Globus pallidus (tissue), 1 donor: ENCODE data around the gene TRAF3IP3.

ENCODE experiments used
- DNase-seq: peaks from one replicate; pipeline ENCODE4 v3.0.0-alpha.2; 2015; ENCODE audit warnings: low spot score

The TRAF3IP3 gene, protein sequence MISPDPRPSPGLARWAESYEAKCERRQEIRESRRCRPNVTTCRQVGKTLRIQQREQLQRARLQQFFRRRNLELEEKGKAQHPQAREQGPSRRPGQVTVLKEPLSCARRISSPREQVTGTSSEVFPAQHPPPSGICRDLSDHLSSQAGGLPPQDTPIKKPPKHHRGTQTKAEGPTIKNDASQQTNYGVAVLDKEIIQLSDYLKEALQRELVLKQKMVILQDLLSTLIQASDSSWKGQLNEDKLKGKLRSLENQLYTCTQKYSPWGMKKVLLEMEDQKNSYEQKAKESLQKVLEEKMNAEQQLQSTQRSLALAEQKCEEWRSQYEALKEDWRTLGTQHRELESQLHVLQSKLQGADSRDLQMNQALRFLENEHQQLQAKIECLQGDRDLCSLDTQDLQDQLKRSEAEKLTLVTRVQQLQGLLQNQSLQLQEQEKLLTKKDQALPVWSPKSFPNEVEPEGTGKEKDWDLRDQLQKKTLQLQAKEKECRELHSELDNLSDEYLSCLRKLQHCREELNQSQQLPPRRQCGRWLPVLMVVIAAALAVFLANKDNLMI

GRCh38 chr1:209755926-209756614 lies at the start of gene TRAF3IP3:
Gene TRAF3IP3 (plus strand): TSS chr1:209756053. CDS start chr1:209760040, 3,987 bp downstream.
- DNase-seq = peak; percentile 62

DNA sequence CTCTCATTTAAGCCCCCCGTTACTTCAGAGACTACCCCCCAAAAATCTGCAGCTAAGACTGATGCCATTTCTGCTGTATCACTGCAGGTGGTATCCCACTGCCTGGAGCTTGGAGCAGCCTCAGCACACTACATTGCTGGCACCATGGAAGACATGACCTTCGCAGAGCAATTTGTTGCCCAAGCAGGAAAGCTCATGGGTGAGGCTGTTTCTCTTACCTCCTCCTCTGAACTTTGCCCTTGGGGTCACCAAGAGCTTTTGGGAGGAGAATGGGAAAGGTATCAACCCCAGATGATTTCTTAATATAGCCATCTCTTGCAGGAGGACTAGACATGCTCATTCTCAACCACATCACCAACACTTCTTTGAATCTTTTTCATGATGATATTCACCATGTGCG lies 49.2 kb upstream of the TRAF3IP3 start:
- DNase-seq = no peak

DNA sequence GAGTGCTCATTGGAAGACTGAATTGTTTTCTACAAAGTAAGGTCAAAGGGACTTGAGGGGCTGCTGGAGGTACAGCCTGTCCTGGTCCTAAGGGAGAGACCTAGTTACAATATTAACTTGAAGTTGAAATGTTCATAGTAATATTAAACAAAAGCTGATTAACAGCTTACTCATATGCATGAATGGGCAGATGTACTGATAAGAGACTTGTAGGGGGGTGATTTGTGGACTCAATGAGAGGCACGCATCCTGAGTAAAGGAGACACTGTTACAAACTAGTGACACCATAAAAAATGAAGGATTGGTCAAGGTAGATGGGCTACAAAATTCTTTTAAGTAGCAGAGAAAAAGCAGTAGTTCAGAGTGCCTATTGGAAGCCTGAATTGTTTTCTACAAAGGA lies 48.5 kb upstream of the TRAF3IP3 start:
- no peak for DNase-seq

GRCh38 chr1:209708297-209708696 lies 47.6 kb upstream of the TRAF3IP3 start:
- peak; percentile 80 for DNase-seq

DNA sequence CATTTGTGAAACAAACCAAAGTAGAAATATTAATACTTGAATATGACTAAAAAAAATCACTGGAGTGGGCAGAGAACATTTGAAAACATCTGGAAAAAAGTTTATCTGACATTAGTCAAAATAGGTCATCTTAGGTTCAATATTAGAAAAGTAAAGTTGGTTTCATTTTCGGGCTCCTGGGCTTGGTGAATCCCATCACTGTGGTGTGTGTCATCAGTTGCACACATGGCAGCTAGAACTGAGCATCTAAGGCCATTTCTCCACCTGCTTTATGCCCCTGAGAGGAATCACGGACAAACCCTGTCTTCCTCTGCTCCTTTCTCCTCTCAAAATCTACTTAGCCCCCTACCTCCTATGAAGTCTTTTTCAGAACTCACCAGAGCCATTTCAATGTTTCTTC lies 45.8 kb upstream of the TRAF3IP3 start:
- no peak for DNase-seq

GRCh38 chr1:209710847-209711246 lies 45.0 kb upstream of the TRAF3IP3 start:
- no peak for DNase-seq

DNA sequence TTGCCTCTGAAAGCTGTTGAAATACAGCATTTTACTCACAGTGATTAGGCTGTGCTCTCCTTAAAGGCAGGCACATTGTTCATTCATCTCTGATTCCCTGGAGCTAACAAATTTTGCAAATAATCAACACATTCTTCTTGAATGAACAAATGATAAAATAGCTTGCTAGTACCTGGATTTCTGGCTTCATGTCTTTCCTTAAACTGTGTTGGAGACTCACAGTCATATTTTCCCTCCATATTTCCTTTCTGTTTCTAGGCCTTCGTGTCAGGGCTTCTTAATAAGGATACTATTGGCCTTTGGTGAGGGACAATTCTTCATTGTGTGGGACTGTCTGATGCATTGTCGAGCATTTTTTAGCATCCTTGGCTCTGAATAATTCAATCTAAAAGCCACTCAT lies 41.5 kb upstream of the TRAF3IP3 start:
- peak; percentile 81 for DNase-seq

- DNase-seq = no peak
These were observed 40.5 kb upstream of the TRAF3IP3 start for GRCh38 chr1:209715314-209715713.

- no peak for DNase-seq
These were observed 38.0 kb upstream of the TRAF3IP3 start for GRCh38 chr1:209717818-209718217.

DNA sequence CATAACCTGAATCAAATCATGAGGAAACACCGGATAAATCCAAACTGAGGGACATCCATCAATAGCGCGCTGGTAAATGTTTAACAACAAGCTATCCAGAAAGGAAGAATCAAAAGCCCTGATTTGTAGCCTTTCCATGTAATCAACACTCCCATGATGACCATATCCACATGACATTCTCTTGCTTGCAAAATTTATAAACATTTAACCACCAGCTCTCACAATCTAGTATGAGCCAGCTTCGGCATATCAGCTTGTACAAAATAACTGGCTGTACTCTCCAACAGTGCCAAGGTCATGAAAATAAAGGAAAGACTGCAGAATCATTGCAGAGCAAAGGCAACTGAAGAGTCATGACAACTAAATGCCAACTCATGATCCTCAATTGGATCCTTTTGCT lies 35.5 kb upstream of the TRAF3IP3 start:
- DNase-seq = no peak

DNA sequence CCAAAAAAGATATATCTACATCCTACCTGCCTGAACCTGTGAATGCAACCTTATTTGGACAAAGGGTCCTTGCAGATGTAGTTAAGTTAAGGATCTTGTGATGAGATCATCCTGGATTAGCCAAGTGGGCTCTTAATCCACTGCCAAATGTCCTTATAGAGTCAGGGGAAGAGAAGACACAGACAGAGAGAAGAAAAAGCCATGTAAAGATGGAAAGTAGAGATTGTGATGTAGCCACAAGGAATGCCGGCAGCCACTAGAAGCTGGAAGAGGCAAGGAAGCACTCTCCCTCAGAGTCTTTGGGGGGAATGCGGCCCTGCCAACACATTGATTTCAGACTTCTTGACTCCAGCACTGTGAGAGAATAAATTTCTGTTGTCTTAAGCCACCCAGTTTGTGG lies 35.0 kb upstream of the TRAF3IP3 start:
- DNase-seq = no peak

GRCh38 chr1:209721323-209721722 lies 34.5 kb upstream of the TRAF3IP3 start:
- no peak for DNase-seq

DNA sequence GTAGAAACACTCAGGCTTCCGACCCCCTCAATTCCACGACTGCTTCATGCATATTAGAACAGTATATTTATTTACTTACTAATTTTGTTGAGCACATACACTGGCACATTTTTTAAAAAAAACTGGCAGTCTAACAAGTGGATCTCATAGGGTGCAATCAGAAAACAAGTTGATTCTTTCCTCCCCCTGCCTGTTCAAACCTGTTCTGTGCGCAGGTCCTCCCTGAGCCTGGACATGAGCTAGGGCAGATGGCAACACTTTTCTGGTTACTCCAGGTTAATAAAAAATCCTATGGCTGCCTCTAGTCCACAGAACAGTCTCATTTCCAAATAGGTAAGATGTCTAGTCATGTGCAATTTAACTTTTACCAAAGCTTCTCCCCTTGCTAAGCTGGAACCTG lies 32.6 kb upstream of the TRAF3IP3 start:
- no peak for DNase-seq

DNA sequence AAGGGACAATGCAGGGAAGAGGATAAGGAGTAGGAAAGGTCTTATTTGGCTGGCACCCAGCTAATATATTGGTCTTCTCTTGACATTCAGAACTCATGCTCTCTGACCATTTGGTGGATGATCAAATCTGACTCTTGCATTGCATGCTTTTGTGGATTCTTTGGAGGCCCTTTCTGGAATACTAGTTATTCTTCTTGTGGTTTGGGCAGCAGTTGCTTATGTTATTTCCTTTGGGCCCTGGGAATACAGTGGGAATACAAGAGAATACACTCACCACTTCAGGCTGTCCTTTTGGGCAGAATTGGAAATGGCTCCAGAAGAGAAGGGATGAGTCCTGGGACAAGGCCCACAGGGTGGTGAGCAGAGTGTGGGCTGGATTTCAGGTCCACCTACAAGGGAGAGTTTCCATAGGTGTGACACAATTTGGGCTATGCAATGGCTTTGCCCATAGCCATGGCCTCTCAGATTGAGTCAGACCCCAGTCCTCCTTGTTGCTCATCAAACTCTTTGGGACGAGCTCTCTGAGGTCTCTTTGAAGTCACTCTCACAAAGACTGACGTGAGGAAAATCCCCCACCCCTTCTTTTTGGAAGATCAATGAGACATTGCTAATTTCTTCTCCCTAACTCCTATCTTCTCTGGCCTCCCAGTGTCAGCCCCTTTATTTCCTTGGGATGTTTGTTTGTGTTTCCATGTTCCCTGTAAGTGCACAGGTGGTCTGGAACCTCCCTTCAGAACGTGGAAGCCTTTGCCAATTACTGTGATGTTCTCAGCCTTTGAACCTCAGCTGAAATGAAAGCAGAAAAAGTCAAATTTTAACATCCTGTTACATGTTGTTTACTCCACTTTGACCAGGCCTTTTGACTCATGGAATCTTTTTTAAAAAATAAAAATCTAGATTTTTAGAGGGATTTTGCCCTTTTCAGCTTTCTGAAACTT lies 31.8 kb upstream of the TRAF3IP3 start:
- DNase-seq = no peak

DNA sequence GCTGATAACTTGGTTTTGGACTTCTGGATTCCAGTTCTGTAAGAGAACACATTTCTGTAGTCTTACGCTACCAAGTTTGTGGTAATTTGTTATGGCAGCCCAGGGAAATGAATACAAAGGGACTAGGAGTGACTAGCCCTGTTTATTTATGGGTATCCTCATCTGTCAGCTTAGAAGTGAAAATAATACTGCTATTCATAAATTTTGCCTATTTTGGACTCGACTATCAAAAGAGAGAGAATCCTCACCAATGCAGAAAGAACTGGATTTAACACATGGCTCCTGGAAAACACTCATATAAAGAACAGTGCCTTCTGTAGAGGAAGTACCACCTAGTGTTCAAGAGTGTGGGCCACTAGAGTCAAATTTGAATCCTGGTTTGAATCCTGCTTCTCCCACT lies 28.6 kb upstream of the TRAF3IP3 start:
- DNase-seq = no peak

GRCh38 chr1:209727785-209728184 lies 28.1 kb upstream of the TRAF3IP3 start:
- no peak for DNase-seq

DNA sequence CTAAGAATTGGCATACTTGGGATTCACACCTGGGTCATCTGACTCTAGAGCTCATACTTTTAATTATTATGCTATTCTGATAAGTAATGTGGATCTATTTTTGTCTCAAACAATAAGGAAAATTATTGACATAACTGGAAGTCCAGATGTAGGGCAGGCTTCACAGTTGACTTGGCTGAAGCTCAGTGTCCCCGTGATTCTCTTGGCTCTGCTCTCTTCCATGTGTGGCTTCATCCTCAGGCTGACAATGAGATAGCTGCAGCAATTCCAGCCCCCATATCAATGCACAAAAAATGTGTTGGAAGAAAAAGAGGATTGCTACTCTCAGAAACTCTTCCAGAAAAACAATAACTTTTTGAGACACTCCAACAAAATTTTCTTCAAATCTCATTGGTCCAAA lies 27.4 kb upstream of the TRAF3IP3 start:
- DNase-seq = peak; percentile 90

DNA sequence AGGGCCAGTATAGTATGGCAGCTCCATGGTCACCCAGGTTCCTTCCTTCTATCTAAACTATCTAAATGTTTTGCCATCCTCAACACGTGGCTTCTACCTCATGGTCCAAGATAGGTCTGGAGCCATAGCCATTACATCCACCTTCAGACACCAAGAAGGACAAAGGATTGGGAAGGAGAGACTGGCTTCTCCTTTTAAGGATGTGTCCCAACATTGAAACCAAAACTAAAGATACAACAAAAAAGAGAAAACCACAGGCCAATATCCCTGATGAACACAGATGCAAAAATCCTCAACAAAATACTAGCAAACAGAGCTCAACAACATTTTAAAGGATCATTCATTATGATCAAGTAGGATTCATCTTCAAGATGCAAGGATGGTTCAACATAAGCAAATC lies 26.4 kb upstream of the TRAF3IP3 start:
- no peak for DNase-seq

GRCh38 chr1:209732725-209733124 lies 23.1 kb upstream of the TRAF3IP3 start:
- DNase-seq = no peak

DNA sequence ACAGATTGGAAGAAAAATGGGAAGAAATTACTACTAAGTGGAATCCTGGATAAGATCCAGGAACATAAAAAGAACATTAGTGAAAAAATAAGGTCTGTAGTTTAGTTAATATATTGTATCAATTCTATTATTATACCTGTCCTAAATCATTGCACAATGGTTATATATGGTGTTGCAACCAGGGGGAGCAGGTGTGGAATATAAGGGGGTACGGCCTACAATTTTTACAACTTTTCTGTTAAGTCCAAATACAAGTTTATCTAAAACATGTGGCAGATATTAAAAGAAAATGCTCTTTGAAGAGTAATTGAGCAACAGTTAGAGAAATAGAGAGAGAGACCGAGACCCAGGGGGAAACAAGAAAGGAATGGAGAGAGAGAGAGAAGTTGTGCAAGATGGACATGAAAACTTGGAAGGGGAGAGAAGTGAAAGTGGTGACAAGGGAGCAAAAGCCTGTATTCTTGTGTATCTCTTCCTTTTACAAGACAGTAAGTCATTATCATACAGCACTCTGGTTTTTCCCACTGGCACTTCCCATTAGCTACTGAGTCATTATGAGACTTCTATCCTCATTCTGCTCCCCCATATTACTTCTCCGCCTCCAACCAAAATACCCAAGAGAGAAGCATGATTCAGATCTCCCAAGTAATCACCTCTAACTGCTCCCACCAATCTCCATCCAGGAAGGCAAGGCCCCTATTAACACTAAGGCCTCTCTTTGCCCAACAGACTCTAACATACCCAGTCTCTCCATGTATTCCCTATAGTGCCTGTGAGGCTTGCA lies 22.3 kb upstream of the TRAF3IP3 start:
- no peak for DNase-seq

DNA sequence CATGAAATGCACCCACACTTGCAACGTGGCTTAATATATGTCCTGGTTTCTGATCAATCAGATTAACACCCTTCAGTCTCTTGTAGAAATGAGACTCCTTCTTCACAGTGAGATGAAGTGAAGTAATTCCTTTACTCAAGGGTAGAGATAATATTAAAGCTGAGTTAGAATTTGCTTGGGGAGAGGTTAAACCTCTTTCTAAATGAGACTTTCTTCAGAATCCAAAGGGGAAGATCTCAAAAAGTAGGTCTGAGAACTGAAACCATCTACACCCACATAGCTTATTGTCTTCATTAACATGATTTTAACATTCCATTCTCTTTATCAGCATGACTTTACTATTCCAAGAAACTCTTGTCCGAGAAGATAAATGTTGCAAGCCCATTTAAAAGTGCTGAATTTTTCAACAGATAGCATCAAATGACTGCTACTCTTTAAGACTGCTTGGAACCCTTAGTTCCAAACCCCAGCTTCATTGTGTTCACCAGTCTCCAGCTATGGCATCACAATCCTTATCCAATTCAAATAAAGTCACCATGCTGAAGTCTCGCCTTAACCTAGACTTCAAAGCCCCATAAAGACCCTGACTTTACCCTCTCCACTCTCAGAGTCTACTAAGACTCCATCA lies 19.2 kb upstream of the TRAF3IP3 start:
- no peak for DNase-seq
